ENCODE measurements around the gene NHERF1. TPM values are rescaled to one million over a fixed set of nuclear protein-coding genes. Genes with fewer than 3 reads are reported as not detected.

Gene NHERF1
- polyA plus RNA-seq, 1 of the 3 experiments (the other 2 are of a cell fraction), result 40.1 TPM

GRCh38 chr17:74713171-74713755, 35.2 kb upstream of the NHERF1 start:
- Histone ChIP-seq H3K9me3 (no peaks in the 10 kb centered on the region), H3K79me2 (ENCODE audit: insufficient read depth) (no peaks in the 10 kb centered on the region), H3K4me2 (no peak overlapping the region), H3K9me2 (no peaks in the 10 kb centered on the region), H3K9ac (no peak overlapping the region), H3F3A (replicated peaks; ENCODE audit: insufficient read depth) (no peaks in the 10 kb centered on the region), H3K27me3 (ENCODE audit: insufficient read depth) (no peaks in the 10 kb centered on the region), H3K4me3 (ENCODE audit: low read depth in 2 of 2, low read length in 1 of 2) (no peak overlapping the region), H4K20me1 (ENCODE audit: insufficient read depth) (no peaks in the 10 kb centered on the region), H3K36me3 (replicated peaks in 1 of 2; ENCODE audit: control insufficient read depth in 1 of 2, insufficient read depth in 2 of 2, low read length in 1 of 2) (no peaks in the 10 kb centered on the region), H3K27ac (ENCODE audit: low read depth in 2 of 2, low read length in 1 of 2) (no peak overlapping the region), H2AFZ (ENCODE audit: low read depth) (no peak overlapping the region), H3K4me1 (ENCODE audit: control insufficient read depth in 1 of 2, insufficient read depth in 2 of 2, low read depth in 1 of 2, low read length in 1 of 2) (no peaks in the 10 kb centered on the region)
- ChIA-PET CTCF (interaction anchor here (1.5 to 2.0 kb wide), 2 partner anchors 56 to 147 kb away, joined by 4 to 8 read pairs; no protein-coding TSS in a partner anchor), POLR2A (interaction anchor here (0.7 kb wide), 1 partner anchor 13 kb away, joined by 3 read pairs; no protein-coding TSS in a partner anchor)
- WGBS (ENCODE audit: low lambda C conversion rate), result 47% methylated on average over 12 of the region's 12 CpGs
- no peak for DNase-seq
- TF ChIP-seq ELF1 (IDR thresholded peaks at IDR 0.05) (no peak), TAF1 (IDR thresholded peaks at IDR 0.05; ENCODE audit: borderline replicate concordance, low read depth, low read length) (no peak), SMC3 (IDR thresholded peaks at IDR 0.05; ENCODE audit: low read depth, low read length) (no peak), TCF12 (IDR thresholded peaks at IDR 0.05) (no peak), RAD21 (IDR thresholded peaks at IDR 0.05; ENCODE audit: low read length) (no peak), ZBTB33 (IDR thresholded peaks at IDR 0.05; ENCODE audit: borderline replicate concordance, low read depth) (no peak), GATA2 (CRISPR knock-in tag; IDR thresholded peaks at IDR 0.05) (no peak), TEAD4 (IDR thresholded peaks at IDR 0.05; ENCODE audit: borderline replicate concordance, insufficient read depth) (no peak), JUND (IDR thresholded peaks at IDR 0.05) (no peak), EZH2phosphoT487 (IDR thresholded peaks at IDR 0.05; ENCODE audit: borderline replicate concordance, low read depth) (no peak), SIN3A (IDR thresholded peaks at IDR 0.05; ENCODE audit: borderline replicate concordance, low read depth, low read length) (no peak), POLR2AphosphoS5 (IDR thresholded peaks at IDR 0.05; ENCODE audit: low read depth, low read length) (no peak), FOSL2 (IDR thresholded peaks at IDR 0.05; ENCODE audit: borderline replicate concordance, low read depth) (no peak)
- TF ChIP-seq, protein P1, sequence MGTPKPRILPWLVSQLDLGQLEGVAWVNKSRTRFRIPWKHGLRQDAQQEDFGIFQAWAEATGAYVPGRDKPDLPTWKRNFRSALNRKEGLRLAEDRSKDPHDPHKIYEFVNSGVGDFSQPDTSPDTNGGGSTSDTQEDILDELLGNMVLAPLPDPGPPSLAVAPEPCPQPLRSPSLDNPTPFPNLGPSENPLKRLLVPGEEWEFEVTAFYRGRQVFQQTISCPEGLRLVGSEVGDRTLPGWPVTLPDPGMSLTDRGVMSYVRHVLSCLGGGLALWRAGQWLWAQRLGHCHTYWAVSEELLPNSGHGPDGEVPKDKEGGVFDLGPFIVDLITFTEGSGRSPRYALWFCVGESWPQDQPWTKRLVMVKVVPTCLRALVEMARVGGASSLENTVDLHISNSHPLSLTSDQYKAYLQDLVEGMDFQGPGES (IDR thresholded peaks at IDR 0.05; ENCODE audit: low read depth, low read length), result no peak

DNA sequence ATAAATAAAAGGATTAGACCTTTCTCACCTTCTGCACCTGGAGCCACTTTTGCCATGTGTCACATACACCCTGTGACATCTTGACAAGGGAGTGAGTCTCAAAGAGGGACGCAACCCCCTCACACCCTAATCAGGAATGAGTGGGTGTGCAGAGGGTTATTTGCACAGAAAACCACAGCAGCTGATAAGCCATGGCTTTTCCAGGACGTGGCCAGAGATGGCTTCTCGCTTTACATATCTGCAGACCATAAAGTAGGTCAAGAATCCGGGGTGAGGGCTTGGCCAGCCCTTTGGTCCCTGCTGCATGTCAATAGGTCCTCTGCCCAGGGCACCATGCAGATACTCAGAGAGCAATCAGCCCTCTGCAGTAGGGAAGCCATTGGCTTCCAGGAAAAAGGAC, 33.3 kb upstream of the NHERF1 start:
- Histone ChIP-seq H3K36me3 (replicated peaks in 1 of 2; ENCODE audit: control insufficient read depth in 1 of 2, insufficient read depth in 2 of 2, low read length in 1 of 2) (no peaks in the 10 kb centered on the region), H3K4me2 (no peak overlapping the region), H3K4me1 (ENCODE audit: control insufficient read depth in 1 of 2, insufficient read depth in 2 of 2, low read depth in 1 of 2, low read length in 1 of 2) (no peaks in the 10 kb centered on the region), H3K9me2 (no peaks in the 10 kb centered on the region), H3F3A (replicated peaks; ENCODE audit: insufficient read depth) (no peaks in the 10 kb centered on the region), H4K20me1 (ENCODE audit: insufficient read depth) (no peaks in the 10 kb centered on the region), H2AFZ (ENCODE audit: low read depth) (no peak overlapping the region), H3K9ac (no peak overlapping the region), H3K4me3 (ENCODE audit: low read depth in 2 of 2, low read length in 1 of 2) (no peak overlapping the region), H3K79me2 (ENCODE audit: insufficient read depth) (no peaks in the 10 kb centered on the region), H3K27ac (ENCODE audit: low read depth in 2 of 2, low read length in 1 of 2) (no peak overlapping the region), H3K9me3 (no peaks in the 10 kb centered on the region), H3K27me3 (ENCODE audit: insufficient read depth) (no peaks in the 10 kb centered on the region)
- DNase-seq, result no peak
- CTCF ChIA-PET, result interaction anchor here (1.0 to 5.1 kb wide), 2 partner anchors 21 to 59 kb away, joined by 3 to 26 read pairs; no protein-coding TSS in a partner anchor
- 12% methylated on average over 4 of the region's 4 CpGs for WGBS (ENCODE audit: low lambda C conversion rate)
- POLR2A ChIA-PET, result no interaction called here
- no peak for TF ChIP-seq JUND (IDR thresholded peaks at IDR 0.05)
- TF ChIP-seq, protein P2, sequence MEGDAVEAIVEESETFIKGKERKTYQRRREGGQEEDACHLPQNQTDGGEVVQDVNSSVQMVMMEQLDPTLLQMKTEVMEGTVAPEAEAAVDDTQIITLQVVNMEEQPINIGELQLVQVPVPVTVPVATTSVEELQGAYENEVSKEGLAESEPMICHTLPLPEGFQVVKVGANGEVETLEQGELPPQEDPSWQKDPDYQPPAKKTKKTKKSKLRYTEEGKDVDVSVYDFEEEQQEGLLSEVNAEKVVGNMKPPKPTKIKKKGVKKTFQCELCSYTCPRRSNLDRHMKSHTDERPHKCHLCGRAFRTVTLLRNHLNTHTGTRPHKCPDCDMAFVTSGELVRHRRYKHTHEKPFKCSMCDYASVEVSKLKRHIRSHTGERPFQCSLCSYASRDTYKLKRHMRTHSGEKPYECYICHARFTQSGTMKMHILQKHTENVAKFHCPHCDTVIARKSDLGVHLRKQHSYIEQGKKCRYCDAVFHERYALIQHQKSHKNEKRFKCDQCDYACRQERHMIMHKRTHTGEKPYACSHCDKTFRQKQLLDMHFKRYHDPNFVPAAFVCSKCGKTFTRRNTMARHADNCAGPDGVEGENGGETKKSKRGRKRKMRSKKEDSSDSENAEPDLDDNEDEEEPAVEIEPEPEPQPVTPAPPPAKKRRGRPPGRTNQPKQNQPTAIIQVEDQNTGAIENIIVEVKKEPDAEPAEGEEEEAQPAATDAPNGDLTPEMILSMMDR (IDR thresholded peaks at IDR 0.05), result no peak
- TF ChIP-seq GATA2 (CRISPR knock-in tag; IDR thresholded peaks at IDR 0.05), result no peak
- no peak for TF ChIP-seq CHD2 (IDR thresholded peaks at IDR 0.05; ENCODE audit: low read length, partially characterized antibody)
- TF ChIP-seq FOXM1 (IDR thresholded peaks at IDR 0.05; ENCODE audit: low read depth), result no peak
- no peak for TF ChIP-seq SMC3 (IDR thresholded peaks at IDR 0.05; ENCODE audit: low read depth, low read length)
- no peak for TF ChIP-seq FOXJ3 (CRISPR knock-in tag; IDR thresholded peaks at IDR 0.05)
- no peak for TF ChIP-seq TCF12 (IDR thresholded peaks at IDR 0.05)
- no peak for TF ChIP-seq RFX5 (IDR thresholded peaks at IDR 0.05; ENCODE audit: low read length)
- TF ChIP-seq, protein P3, sequence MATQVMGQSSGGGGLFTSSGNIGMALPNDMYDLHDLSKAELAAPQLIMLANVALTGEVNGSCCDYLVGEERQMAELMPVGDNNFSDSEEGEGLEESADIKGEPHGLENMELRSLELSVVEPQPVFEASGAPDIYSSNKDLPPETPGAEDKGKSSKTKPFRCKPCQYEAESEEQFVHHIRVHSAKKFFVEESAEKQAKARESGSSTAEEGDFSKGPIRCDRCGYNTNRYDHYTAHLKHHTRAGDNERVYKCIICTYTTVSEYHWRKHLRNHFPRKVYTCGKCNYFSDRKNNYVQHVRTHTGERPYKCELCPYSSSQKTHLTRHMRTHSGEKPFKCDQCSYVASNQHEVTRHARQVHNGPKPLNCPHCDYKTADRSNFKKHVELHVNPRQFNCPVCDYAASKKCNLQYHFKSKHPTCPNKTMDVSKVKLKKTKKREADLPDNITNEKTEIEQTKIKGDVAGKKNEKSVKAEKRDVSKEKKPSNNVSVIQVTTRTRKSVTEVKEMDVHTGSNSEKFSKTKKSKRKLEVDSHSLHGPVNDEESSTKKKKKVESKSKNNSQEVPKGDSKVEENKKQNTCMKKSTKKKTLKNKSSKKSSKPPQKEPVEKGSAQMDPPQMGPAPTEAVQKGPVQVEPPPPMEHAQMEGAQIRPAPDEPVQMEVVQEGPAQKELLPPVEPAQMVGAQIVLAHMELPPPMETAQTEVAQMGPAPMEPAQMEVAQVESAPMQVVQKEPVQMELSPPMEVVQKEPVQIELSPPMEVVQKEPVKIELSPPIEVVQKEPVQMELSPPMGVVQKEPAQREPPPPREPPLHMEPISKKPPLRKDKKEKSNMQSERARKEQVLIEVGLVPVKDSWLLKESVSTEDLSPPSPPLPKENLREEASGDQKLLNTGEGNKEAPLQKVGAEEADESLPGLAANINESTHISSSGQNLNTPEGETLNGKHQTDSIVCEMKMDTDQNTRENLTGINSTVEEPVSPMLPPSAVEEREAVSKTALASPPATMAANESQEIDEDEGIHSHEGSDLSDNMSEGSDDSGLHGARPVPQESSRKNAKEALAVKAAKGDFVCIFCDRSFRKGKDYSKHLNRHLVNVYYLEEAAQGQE (IDR thresholded peaks at IDR 0.05; ENCODE audit: low read depth, low read length), result no peak

Measured in SK-N-SH (cell line).